A549 (cell line): ENCODE data around the gene STAC.

Experiments
- CBX8 ChIP-seq: fragments of 200-600 bp; sonication (generic); IDR thresholded peaks from 2 replicates; pipeline ENCODE4 v1.6.1; 2016
- CHD2 ChIP-seq: fragments of 150-350 bp; IDR thresholded peaks from 2 replicates; pipeline ENCODE4 v1.6.1; 2014; ENCODE audit warnings: low read length; ENCODE audit not compliant: partially characterized antibody
- FOSB ChIP-seq: fragments of 250-450 bp; sonication (Bioruptor Pico); IDR thresholded peaks from 2 replicates; pipeline ENCODE4 v1.5.0; 2020; ENCODE audit warnings: mild to moderate bottlenecking, moderate library complexity
- MYC ChIP-seq: IDR thresholded peaks from 2 replicates; pipeline ENCODE4 v1.6.1; 2012; ENCODE audit warnings: mild to moderate bottlenecking, inconsistent platforms, low read length, improper control_type of control experiment, borderline replicate concordance
- POLR2A ChIP-seq: IDR thresholded peaks from 2 replicates; pipeline ENCODE4 v1.6.1; 2012; ENCODE audit warnings: mild to moderate bottlenecking, low read length
- RCOR1 ChIP-seq: fragments of 150-350 bp; IDR thresholded peaks from 2 replicates; pipeline ENCODE4 v1.6.1; 2014; ENCODE audit warnings: antibody characterized with exemption, low read length, low read depth
- SMC3 ChIP-seq: fragments of >200 bp; sonication (Bioruptor Twin); formaldehyde crosslinking; IDR thresholded peaks from 3 replicates; pipeline ENCODE4 v1.6.1; 2018; ENCODE audit warnings: inconsistent platforms
- TF ChIP-seq, protein P1 (sequence below): fragments of >200 bp; sonication (Bioruptor Twin); formaldehyde crosslinking; IDR thresholded peaks from 3 replicates; pipeline ENCODE4 v1.5.1; 2016

DNA sequence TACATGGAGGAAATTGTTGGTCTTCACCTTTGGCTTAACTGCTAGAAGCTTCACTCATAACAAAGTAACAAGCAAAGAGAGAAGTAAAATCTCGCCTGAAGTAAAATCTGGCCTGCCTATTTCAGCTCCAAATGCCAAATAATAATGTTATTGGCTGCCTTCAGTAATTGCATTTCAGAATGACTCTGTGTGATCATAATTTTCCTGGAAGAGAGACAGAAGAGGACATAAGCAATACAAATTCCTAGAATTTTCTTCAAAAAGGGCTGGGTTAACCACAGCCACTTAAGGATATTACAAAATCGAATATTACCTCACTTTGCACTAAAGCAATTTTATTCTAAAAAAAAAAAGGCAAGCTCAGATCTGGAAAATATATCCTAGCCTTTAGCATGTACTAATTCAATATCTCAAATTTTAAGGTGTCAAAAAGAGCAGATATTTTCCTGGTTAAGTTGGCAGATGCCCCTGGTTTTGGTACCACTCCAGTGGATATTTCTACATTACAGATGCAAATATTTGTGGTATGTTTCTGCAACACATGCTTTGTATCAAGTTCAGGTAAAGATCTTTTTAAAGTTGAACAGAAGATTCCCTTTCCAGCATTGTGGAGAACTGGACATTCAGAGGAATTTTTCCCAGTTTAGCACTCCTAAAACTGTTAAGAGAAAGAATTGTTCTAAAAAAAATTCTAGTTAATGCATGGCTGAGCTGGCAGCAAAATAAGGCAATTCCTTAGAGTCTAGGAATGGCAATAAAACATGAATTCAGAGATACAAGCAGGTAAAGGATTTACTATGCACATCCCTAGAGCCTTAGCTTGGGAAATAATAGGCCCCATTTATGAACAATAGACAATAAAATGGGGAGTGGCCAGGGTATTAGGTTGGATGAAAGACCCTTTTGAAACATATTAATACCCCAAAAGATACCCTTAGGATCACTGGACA lies 116.7 kb downstream of the STAC start:
- TF ChIP-seq POLR2A = no peak
- TF ChIP-seq, protein P1, sequence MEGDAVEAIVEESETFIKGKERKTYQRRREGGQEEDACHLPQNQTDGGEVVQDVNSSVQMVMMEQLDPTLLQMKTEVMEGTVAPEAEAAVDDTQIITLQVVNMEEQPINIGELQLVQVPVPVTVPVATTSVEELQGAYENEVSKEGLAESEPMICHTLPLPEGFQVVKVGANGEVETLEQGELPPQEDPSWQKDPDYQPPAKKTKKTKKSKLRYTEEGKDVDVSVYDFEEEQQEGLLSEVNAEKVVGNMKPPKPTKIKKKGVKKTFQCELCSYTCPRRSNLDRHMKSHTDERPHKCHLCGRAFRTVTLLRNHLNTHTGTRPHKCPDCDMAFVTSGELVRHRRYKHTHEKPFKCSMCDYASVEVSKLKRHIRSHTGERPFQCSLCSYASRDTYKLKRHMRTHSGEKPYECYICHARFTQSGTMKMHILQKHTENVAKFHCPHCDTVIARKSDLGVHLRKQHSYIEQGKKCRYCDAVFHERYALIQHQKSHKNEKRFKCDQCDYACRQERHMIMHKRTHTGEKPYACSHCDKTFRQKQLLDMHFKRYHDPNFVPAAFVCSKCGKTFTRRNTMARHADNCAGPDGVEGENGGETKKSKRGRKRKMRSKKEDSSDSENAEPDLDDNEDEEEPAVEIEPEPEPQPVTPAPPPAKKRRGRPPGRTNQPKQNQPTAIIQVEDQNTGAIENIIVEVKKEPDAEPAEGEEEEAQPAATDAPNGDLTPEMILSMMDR = no peak
- no peak for TF ChIP-seq MYC
- no peak for TF ChIP-seq FOSB
- TF ChIP-seq RCOR1 = no peak
- TF ChIP-seq CHD2 = no peak
- no peak for TF ChIP-seq CBX8
- no peak for TF ChIP-seq SMC3
